Vagina (tissue), 2 donors: ENCODE data around the gene PRR14L.

Experiments used
- CTCF ChIP-seq, 3 experiments: fragments of 450-650 bp in 2 of 3; fragments of 200-600 bp in 1 of 3; sonication (generic) in 1 of 3; IDR thresholded peaks; one replicate each; pipeline ENCODE4 v1.5.1; 2017 to 2019; ENCODE audit warnings: antibody characterized with exemption in 3 of 3, mild to moderate bottlenecking in 2 of 3, moderate library complexity in 2 of 3
- POLR2A ChIP-seq, 2 donors: fragments of 450-650 bp; IDR thresholded peaks; one replicate each; pipeline ENCODE4 v1.6.1; 2017; ENCODE audit warnings: antibody characterized with exemption in 2 of 2, mild to moderate bottlenecking in 2 of 2, moderate library complexity in 2 of 2
- POLR2AphosphoS5 ChIP-seq, 2 donors: sonication (generic); formaldehyde crosslinking; IDR thresholded peaks; one replicate each; pipeline ENCODE4 v1.9.0; 2017; ENCODE audit warnings: antibody characterized with exemption in 2 of 2, mild to moderate bottlenecking in 2 of 2, low read depth in 1 of 2; ENCODE audit not compliant: insufficient read depth in 1 of 2

DNA sequence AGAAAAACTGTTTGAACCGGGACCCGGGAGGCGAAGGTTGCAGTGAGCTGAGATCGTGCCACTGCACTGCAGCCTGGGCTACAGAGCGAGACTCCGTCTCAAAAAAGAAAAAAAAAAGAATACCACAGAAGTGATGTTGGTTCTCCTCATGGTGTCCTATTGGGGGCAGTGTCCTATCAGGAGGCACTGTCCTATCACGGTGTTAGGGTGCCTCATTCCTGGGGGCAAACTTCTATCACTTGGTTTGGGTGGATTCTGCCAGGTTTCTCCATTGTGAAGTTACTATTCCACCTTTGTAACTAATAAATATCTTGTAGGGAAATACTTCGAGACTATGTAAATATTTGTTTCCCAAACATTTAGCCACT, 19.6 kb downstream of the PRR14L start:
- TF ChIP-seq CTCF (IDR thresholded peaks at IDR 0.05) (no peak), POLR2A (IDR thresholded peaks at IDR 0.05) (no peak), POLR2AphosphoS5 (IDR thresholded peaks at IDR 0.05; ENCODE audit: insufficient read depth in 1 of 2, low read depth in 1 of 2) (no peak)
